Keratinocyte (primary cell): ENCODE data around the gene PRKCH. TPM values are rescaled to one million over a fixed set of nuclear protein-coding genes. Genes with fewer than 3 reads are reported as not detected.

ENCODE experiments used
- DNase-seq: peaks from one replicate; pipeline ENCODE4 v3.0.0-alpha.2; 2011; ENCODE audit warnings: low read depth, missing footprints, low spot score
- FAIRE-seq: peaks from 2 replicates; lab custom pipeline; 2011; peaks lifted over from hg19 to GRCh38; lab: Jason Lieb, UNC
- H2AFZ ChIP-seq: 2 replicates; pipeline ENCODE4 v1.6.0; 2012; ENCODE audit warnings: low read length, control low read depth, inconsistent platforms; ENCODE audit not compliant: control insufficient read depth
- H3K27ac ChIP-seq: 2 replicates; pipeline ENCODE4 v1.5.1; 2011; ENCODE audit warnings: low read length; ENCODE audit not compliant: control insufficient read depth, insufficient read depth
- H3K27me3 ChIP-seq: 3 replicates; pipeline ENCODE4 v1.6.0; 2011; ENCODE audit warnings: low read length; ENCODE audit not compliant: control insufficient read depth, insufficient read depth; ENCODE audit errors: extremely low read depth
- H3K36me3 ChIP-seq, 2 experiments: 2 replicates in 1 of 2; 3 replicates in 1 of 2; pipeline ENCODE4 v1.5.1; 2011; ENCODE audit warnings: low read length in 2 of 2, mild to moderate bottlenecking in 1 of 2; ENCODE audit not compliant: control insufficient read depth in 2 of 2, insufficient read depth in 2 of 2; ENCODE audit errors: extremely low read depth in 1 of 2
- H3K4me1 ChIP-seq: 3 replicates; pipeline ENCODE4 v1.5.1; 2011; ENCODE audit warnings: low read length; ENCODE audit not compliant: control insufficient read depth, insufficient read depth; ENCODE audit errors: extremely low read depth
- H3K4me2 ChIP-seq: 3 replicates; pipeline ENCODE4 v1.6.0; 2011; ENCODE audit warnings: low read depth, low read length; ENCODE audit not compliant: control insufficient read depth, insufficient read depth; ENCODE audit errors: extremely low read depth
- H3K4me3 ChIP-seq, 3 experiments: fragments of 200-600 bp in 1 of 3; sonication (generic) in 1 of 3; 2 replicates in 2 of 3; 3 replicates in 1 of 3; pipeline ENCODE4 v1.5.1; 2011 to 2016; ENCODE audit warnings: low read length in 3 of 3, mild to moderate bottlenecking in 3 of 3, control low read depth in 2 of 3, inconsistent platforms in 1 of 3, low read depth in 1 of 3, mixed read lengths in 1 of 3, mixed run types in 1 of 3, moderate library complexity in 1 of 3; ENCODE audit not compliant: control insufficient read depth in 2 of 3, insufficient read depth in 2 of 3; ENCODE audit errors: extremely low read depth in 1 of 3
- H3K79me2 ChIP-seq: 2 replicates; pipeline ENCODE4 v1.6.0; 2012; ENCODE audit warnings: low read length; ENCODE audit not compliant: control insufficient read depth, insufficient read depth
- H3K9ac ChIP-seq: 3 replicates; pipeline ENCODE4 v1.6.0; 2011; ENCODE audit warnings: low read length; ENCODE audit not compliant: control insufficient read depth, insufficient read depth; ENCODE audit errors: extremely low read depth
- H3K9me1 ChIP-seq: 3 replicates; pipeline ENCODE4 v1.6.0; 2011; ENCODE audit warnings: low read length; ENCODE audit not compliant: control insufficient read depth, insufficient read depth; ENCODE audit errors: extremely low read depth
- H3K9me3 ChIP-seq: 2 replicates; pipeline ENCODE4 v1.5.1; 2012; ENCODE audit warnings: low read depth, low read length; ENCODE audit not compliant: control insufficient read depth
- H4K20me1 ChIP-seq: 3 replicates; pipeline ENCODE4 v1.6.0; 2011; ENCODE audit warnings: low read length; ENCODE audit not compliant: control insufficient read depth, insufficient read depth; ENCODE audit errors: extremely low read depth
- CTCF ChIP-seq, 3 experiments: IDR thresholded peaks in 1 of 3; conservative IDR thresholded peaks in 1 of 3; optimal IDR thresholded peaks in 1 of 3; 2 replicates in 2 of 3; 3 replicates in 1 of 3; pipeline versions ENCODE3 to v1.5.1; 2011; ENCODE audit warnings: low read length in 3 of 3, mild to moderate bottlenecking in 3 of 3, moderate library complexity in 2 of 3, control low read depth in 1 of 3, inconsistent platforms in 1 of 3; ENCODE audit not compliant: insufficient read depth in 2 of 3; ENCODE audit errors: extremely low read depth in 1 of 3
- EZH2 ChIP-seq: IDR thresholded peaks from one replicate; pipeline ENCODE4 v1.6.1; 2012; ENCODE audit warnings: inconsistent platforms, mild to moderate bottlenecking, low read length, moderate library complexity
- dilution Hi-C: fragments of 300-500 bp; cut with MboI; formaldehyde crosslinking; loops from one replicate; pipeline ENCODE4 v1.7.0; 2020; ENCODE audit warnings: low sequenced_read_pairs; ENCODE audit not compliant: extremely low pct_ligation_motif_present
- polyA plus RNA-seq, 5 experiments: library from polyadenylated mRNA; depleted of rRNA in 3 of 5; stranded (reverse) in 3 of 5; stranded (forward) in 1 of 5; unstranded in 1 of 5; fragments of >200 nt; gene quantifications; 1 replicate in 1 of 5; 2 replicates in 3 of 5; 3 replicates in 1 of 5; pipeline versions ENCODE4 v1.2.1 to v1.2.3, GENCODE V29; 2011 to 2012; ENCODE audit warnings: missing spikeins in 2 of 5, low read depth in 1 of 5, low replicate concordance in 1 of 5

PRKCH gene
- polyA plus RNA-seq, 1 donor (not counting 4 experiments of a cell fraction or from before 2014, with no cell fraction given), result 13.7 TPM

GRCh38 chr14:61346793-61347192 lies 25.4 kb downstream of the PRKCH start:
- Histone ChIP-seq H3K4me2 (no peak overlapping the region), H3K9me1 (no peaks in the 10 kb centered on the region), H3K79me2 (peaks cover 24% of the 10 kb centered on the region), H3K27me3 (no peaks in the 10 kb centered on the region), H2AFZ (no peak overlapping the region), H3K9ac (no peak overlapping the region), H4K20me1 (no peaks in the 10 kb centered on the region), H3K4me1 (peaks cover 30% of the 10 kb centered on the region), H3K9me3 (no peaks in the 10 kb centered on the region), H3K36me3 (peaks cover 0 to 3% of the 10 kb centered on the region in 2 experiments), H3K27ac (no peak overlapping the region), H3K4me3 (no peak overlapping the region)
- dilution Hi-C loops, result no loop called here
- DNase-seq (no peak), FAIRE-seq (no peak)
- TF ChIP-seq EZH2 (no peak), CTCF (optimal IDR thresholded peaks at IDR 0.05 in 1 of 3, IDR thresholded peaks at IDR 0.05 in 1 of 3, conservative IDR thresholded peaks at IDR 0.05 in 1 of 3; ENCODE audit: extremely low read depth in 1 of 3, insufficient read depth in 2 of 3, low read length in 3 of 3) (no peak)

DNA sequence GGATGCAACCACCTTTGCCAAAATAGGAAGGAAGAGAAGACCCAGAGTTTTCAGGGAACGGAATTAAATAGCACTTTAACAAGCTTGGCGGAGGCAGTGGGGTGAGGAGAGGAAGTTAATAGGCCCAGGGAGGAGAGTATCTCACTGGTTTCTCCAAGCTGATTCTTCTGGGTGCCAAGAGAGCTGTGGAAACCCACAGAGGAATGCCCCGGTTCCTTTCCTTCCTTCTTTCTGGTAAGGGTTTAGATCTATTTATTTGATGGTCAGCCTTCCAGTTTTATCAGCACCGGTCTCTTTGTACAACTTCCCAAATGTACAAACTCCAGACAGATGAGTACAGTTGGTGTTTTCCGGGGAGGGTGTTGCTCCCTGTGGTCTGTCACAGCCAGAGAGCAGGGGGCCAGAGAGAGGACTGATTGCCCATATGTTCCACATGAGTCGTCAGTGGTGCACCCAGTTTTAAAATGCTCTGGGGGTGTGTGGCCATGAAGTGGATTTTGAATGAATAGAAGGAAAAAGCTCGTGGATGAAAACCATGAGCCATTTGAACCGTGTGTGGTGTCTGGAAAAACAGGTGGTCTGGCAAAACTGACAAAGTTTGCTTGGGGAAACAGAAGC lies 26.6 kb downstream of the PRKCH start:
- TF ChIP-seq CTCF (optimal IDR thresholded peaks at IDR 0.05 in 1 of 3, IDR thresholded peaks at IDR 0.05 in 1 of 3, conservative IDR thresholded peaks at IDR 0.05 in 1 of 3; ENCODE audit: extremely low read depth in 1 of 3, insufficient read depth in 2 of 3, low read length in 3 of 3) (no peak), EZH2 (no peak)
- Histone ChIP-seq H3K4me3 (no peak overlapping the region), H3K4me1 (peaks cover 28% of the 10 kb centered on the region), H4K20me1 (no peaks in the 10 kb centered on the region), H3K4me2 (no peak overlapping the region), H2AFZ (no peak overlapping the region), H3K27ac (no peak overlapping the region), H3K9ac (no peak overlapping the region), H3K9me1 (no peaks in the 10 kb centered on the region), H3K36me3 (no peaks in the 10 kb centered on the region), H3K79me2 (peaks cover 22% of the 10 kb centered on the region), H3K27me3 (no peaks in the 10 kb centered on the region), H3K9me3 (no peaks in the 10 kb centered on the region)
- no peak for FAIRE-seq
- DNase-seq, result no peak
- dilution Hi-C loops, result no loop called here
